Subcutaneous adipose tissue (tissue), 4 donors: ENCODE data around the gene GABRG3. TPM values are rescaled to one million over a fixed set of nuclear protein-coding genes. Genes with fewer than 3 reads are reported as not detected.

Experiments used
- CTCF ChIP-seq: fragments of 450-650 bp; IDR thresholded peaks from one replicate; pipeline ENCODE4 v1.5.1; 2016; ENCODE audit warnings: low read depth, mild to moderate bottlenecking, control low read depth, antibody characterized with exemption, moderate library complexity
- total RNA-seq, 4 donors: library from RNA; depleted of rRNA; stranded (reverse); fragments of >200 nt; gene quantifications; one replicate each; pipeline ENCODE4 v1.1.0, GENCODE V29; 2016

The GABRG3 gene
- total RNA-seq, 4 donors from 2014 or later: not detected

- no peak for TF ChIP-seq CTCF
These were observed 252.2 kb downstream of the GABRG3 start for GRCh38 chr15:27223179-27223578.

GRCh38 chr15:27231811-27232210, 260.8 kb downstream of the GABRG3 start:
- TF ChIP-seq CTCF: no peak

GRCh38 chr15:27232876-27233275, 261.9 kb downstream of the GABRG3 start:
- no peak for TF ChIP-seq CTCF

- TF ChIP-seq CTCF: no peak
These were observed 263.6 kb downstream of the GABRG3 start for GRCh38 chr15:27234593-27234992.

- TF ChIP-seq CTCF: no peak
These were observed 264.2 kb downstream of the GABRG3 start for GRCh38 chr15:27235161-27235560.

GRCh38 chr15:27235681-27236080, 264.7 kb downstream of the GABRG3 start:
- no peak for TF ChIP-seq CTCF

GRCh38 chr15:27237319-27237939, 266.4 kb downstream of the GABRG3 start:
- no peak for TF ChIP-seq CTCF
